Activated CD8-positive, alpha-beta T cell treated with anti-CD3 and anti-CD28 coated beads for 36 hours (primary cell): ENCODE measurements around the gene AIMP2. TPM values are rescaled to one million over a fixed set of nuclear protein-coding genes. Genes with fewer than 3 reads are reported as not detected.

ENCODE experiments used
- ATAC-seq: fragments of 200-7000 bp; cut with Tn5 transposase; one replicate; pipeline ENCODE4 v1.10.0; 2021; ENCODE audit warnings: mild to moderate bottlenecking, moderate library complexity
- CTCF ChIA-PET: fragments of 350-600 bp; sonication (Branson Sonifier 250); formaldehyde crosslinking; loops from one replicate; lab custom pipeline; 2021; ENCODE audit warnings: antibody characterized with exemption; lab: Charles Lee
- POLR2A ChIA-PET: fragments of 350-600 bp; sonication (Branson Sonifier 250); formaldehyde crosslinking; loops from one replicate; lab custom pipeline; 2021; ENCODE audit warnings: antibody characterized with exemption; lab: Charles Lee
- DNase-seq: peaks from one replicate; pipeline ENCODE4 v3.0.0-alpha.2; 2020
- H3K27ac Mint-ChIP-seq: one replicate; pipeline ENCODE4 v1.8.0; 2021; ENCODE audit warnings: mild to moderate bottlenecking, mixed read lengths
- H3K27me3 Mint-ChIP-seq: one replicate; pipeline ENCODE4 v1.8.0; 2021; ENCODE audit warnings: mixed read lengths
- H3K36me3 Mint-ChIP-seq: one replicate; pipeline ENCODE4 v1.8.0; 2021; ENCODE audit warnings: low read depth, mixed read lengths
- H3K4me1 Mint-ChIP-seq: one replicate; pipeline ENCODE4 v1.8.0; 2021; ENCODE audit warnings: low read depth, mixed read lengths
- H3K4me3 Mint-ChIP-seq: one replicate; pipeline ENCODE4 v1.8.0; 2021; ENCODE audit warnings: mild to moderate bottlenecking, moderate library complexity, mixed read lengths
- H3K9me3 Mint-ChIP-seq: one replicate; pipeline ENCODE4 v1.8.0; 2021; ENCODE audit warnings: mixed read lengths
- CTCF ChIP-seq: fragments of 200-600 bp; IDR thresholded peaks from one replicate; pipeline ENCODE4 v1.8.0; 2022; ENCODE audit warnings: antibody characterized with exemption, mild to moderate bottlenecking
- intact Hi-C: fragments of 100-400 bp; cut with micrococcal nuclease; formaldehyde crosslinking; loops from one replicate; pipeline ENCODE4 v1.10.0; 2022
- total RNA-seq, 2 experiments: library from RNA; stranded (reverse); gene quantifications; one replicate each; pipeline ENCODE4 v1.2.3, GENCODE V29; 2021

The AIMP2 gene
- total RNA-seq, 2 experiments from 2014 or later: 50.6 to 54.7 TPM

GRCh38 chr7:6027806-6028365 lies 18.8 kb downstream of the AIMP2 start:
- Mint-ChIP-seq H3K27ac (no peak overlapping the region), H3K4me3 (no peak overlapping the region), H3K9me3 (no peaks in the 10 kb centered on the region), H3K4me1 (peaks cover 28% of the 10 kb centered on the region), H3K27me3 (no peaks in the 10 kb centered on the region), H3K36me3 (peaks cover 57% of the 10 kb centered on the region)
- ChIA-PET POLR2A (interaction anchor here (0.9 to 1.7 kb wide), 5 partner anchors 9 to 33 kb away, joined by 3 to 4 read pairs (median 3); no protein-coding TSS in a partner anchor), CTCF (interaction anchor here (0.9 to 1.4 kb wide), 2 partner anchors 12 to 32 kb away, joined by 3 to 4 read pairs; no protein-coding TSS in a partner anchor)
- ATAC-seq (no peak), DNase-seq (no peak)
- no peak for TF ChIP-seq CTCF
- intact Hi-C loops: no loop called here

GRCh38 chr7:6028563-6028962 lies 19.5 kb downstream of the AIMP2 start:
- DNase-seq (no peak), ATAC-seq (no peak)
- ChIA-PET POLR2A (interaction anchor here (0.9 kb wide), 1 partner anchor 32 kb away, joined by 3 read pairs; no protein-coding TSS in a partner anchor), CTCF (no interaction called here)
- H3K4me3 Mint-ChIP-seq: no peak overlapping the region
- no peaks in the 10 kb centered on the region for H3K27me3 Mint-ChIP-seq
- intact Hi-C loops: no loop called here
- no peak overlapping the region for H3K27ac Mint-ChIP-seq
- H3K36me3 Mint-ChIP-seq: peaks cover 50% of the 10 kb centered on the region
- no peaks in the 10 kb centered on the region for H3K9me3 Mint-ChIP-seq
- no peak for TF ChIP-seq CTCF
- H3K4me1 Mint-ChIP-seq: peaks cover 28% of the 10 kb centered on the region

- TF ChIP-seq CTCF: no peak
- Mint-ChIP-seq H3K36me3 (peaks cover 54% of the 10 kb centered on the region), H3K9me3 (no peaks in the 10 kb centered on the region), H3K4me3 (no peak within 1 kb of the TSS), H3K4me1 (peaks cover 25% of the 10 kb centered on the region), H3K27me3 (no peaks in the 10 kb centered on the region), H3K27ac (peak within 1 kb of the TSS; percentile 19)
- POLR2A ChIA-PET: interaction anchor here (0.7 to 0.8 kb wide), 2 partner anchors 10 to 412 kb away, joined by 3 read pairs; no protein-coding TSS in a partner anchor
- CTCF ChIA-PET: interaction anchor here (1.5 kb wide), 1 partner anchor 35 kb away, joined by 3 read pairs; no protein-coding TSS in a partner anchor
- DNase-seq (no peak), ATAC-seq (no peak)
- intact Hi-C loops: no loop called here
Measured at GRCh38 chr7:6030988-6031387, 21.9 kb downstream of the AIMP2 start, which contains the start of gene ANKRD61. TSS of gene ANKRD61 (plus strand) at chr7:6031376. CDS start at chr7:6031376, 0 bp downstream.

GRCh38 chr7:6031567-6031966 lies 22.5 kb downstream of the AIMP2 start:
- Mint-ChIP-seq H3K27me3 (no peaks in the 10 kb centered on the region), H3K4me1 (peaks cover 19% of the 10 kb centered on the region), H3K36me3 (peaks cover 52% of the 10 kb centered on the region), H3K9me3 (no peaks in the 10 kb centered on the region), H3K4me3 (no peak overlapping the region), H3K27ac (peak overlapping the region; percentile 19)
- ChIA-PET POLR2A (no interaction called here), CTCF (interaction anchor here (1.5 kb wide), 1 partner anchor 35 kb away, joined by 3 read pairs; no protein-coding TSS in a partner anchor)
- no peak for TF ChIP-seq CTCF
- intact Hi-C loops: no loop called here
- no peak for ATAC-seq
- no peak for DNase-seq

- POLR2A ChIA-PET: no interaction called here
- peak overlapping the region; percentile 49 for H3K27ac Mint-ChIP-seq
- H3K4me3 Mint-ChIP-seq: no peak overlapping the region
Measured at GRCh38 chr7:6032167-6032566, 23.1 kb downstream of the AIMP2 start.

More at GRCh38 chr7:6032167-6032566, 23.1 kb downstream of the AIMP2 start:
- DNase-seq (no peak), ATAC-seq (no peak)
- H3K9me3 Mint-ChIP-seq: no peaks in the 10 kb centered on the region
- CTCF ChIA-PET: no interaction called here
- intact Hi-C loops: no loop called here
- peaks cover 47% of the 10 kb centered on the region for H3K36me3 Mint-ChIP-seq
- H3K4me1 Mint-ChIP-seq: peaks cover 13% of the 10 kb centered on the region
- TF ChIP-seq CTCF: no peak
- no peaks in the 10 kb centered on the region for H3K27me3 Mint-ChIP-seq
